ENCODE measurements around the gene MBD5. TPM values are rescaled to one million over a fixed set of nuclear protein-coding genes. Genes with fewer than 3 reads are reported as not detected.

MBD5 gene
- total and polyA plus RNA-seq, 4 experiments from 2014 or later, result 3.1 to 64.5 (median 33.9) TPM

DNA sequence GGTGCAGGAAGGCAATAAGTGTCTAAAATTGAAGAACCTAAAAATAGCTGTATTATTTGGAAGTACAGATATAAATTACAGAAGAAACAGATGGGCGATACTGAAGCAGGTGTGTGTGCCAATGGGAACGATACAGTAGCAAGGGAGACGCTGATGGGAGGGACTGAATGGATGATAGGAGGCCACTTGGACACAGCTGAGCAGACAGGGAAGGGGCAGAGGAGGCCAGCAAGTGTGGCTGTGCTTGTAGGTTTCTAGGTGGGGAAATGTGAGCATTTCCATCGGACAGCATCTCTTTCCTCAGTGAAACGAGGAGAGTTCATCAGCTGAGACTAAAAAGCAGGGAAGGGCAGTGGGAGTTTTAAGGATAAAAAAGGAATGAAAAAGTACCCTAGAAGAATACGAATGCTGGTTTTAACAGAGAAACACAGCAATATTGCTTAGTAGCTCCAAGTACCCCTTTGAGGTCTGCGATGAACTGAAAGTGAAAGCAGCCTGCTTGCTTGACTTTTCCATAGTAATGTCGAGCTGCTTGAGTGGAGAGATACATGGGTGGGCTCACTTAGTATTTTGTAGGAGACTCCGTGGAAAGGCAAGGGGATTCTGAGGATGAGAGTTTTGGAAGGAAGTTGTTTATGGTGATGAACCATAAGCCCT, 531.9 kb downstream of the MBD5 start:
- Histone ChIP-seq H3K4me3 (ENCODE audit: low read length in 2 of 2) (peak overlapping the region; percentile 62 to 67), H3K9me3 (ENCODE audit: control insufficient read depth in 1 of 2, low read length in 2 of 2) (no peaks in the 10 kb centered on the region), H3K27ac (ENCODE audit: low read depth, low read length) (peak overlapping the region; percentile 61), H3K4me1 (ENCODE audit: insufficient read depth, low read length) (peaks cover 17% of the 10 kb centered on the region), H3K36me3 (ENCODE audit: insufficient read depth, low read length) (no peaks in the 10 kb centered on the region), H3K27me3 (ENCODE audit: insufficient read depth, low read length) (no peaks in the 10 kb centered on the region)
- CTCF ChIA-PET (ENCODE audit: partially characterized antibody), result interaction anchor here (0.7 to 2.3 kb wide), 12 partner anchors 9 to 615 kb away, joined by 3 to 13 read pairs (median 4); no protein-coding TSS in a partner anchor
- intact Hi-C loops (cut with micrococcal nuclease), result loop anchor here (1.0 to 5.0 kb wide), 4 partner anchors 29 to 532 kb away; partner anchors contain the start of genes EPC2, MBD5 and ORC4
- peak; percentile 43 to 58 (median 54) for DNase-seq
- H3K4me3 Mint-ChIP-seq, result no peak overlapping the region
- POLR2A ChIA-PET (ENCODE audit: partially characterized antibody), result interaction anchor here (0.6 to 5.6 kb wide), 13 partner anchors 13 to 532 kb away, joined by 3 to 53 read pairs (median 6); partner anchors contain the start of genes EPC2, MBD5 and ORC4
- peaks cover 0 to 5% (median 3%) of the 10 kb centered on the region in 4 donors for H3K4me1 Mint-ChIP-seq
- no peaks in the 10 kb centered on the region for H3K9me3 Mint-ChIP-seq
- H3K27ac Mint-ChIP-seq, result no peak overlapping the region
- H3K36me3 Mint-ChIP-seq, result no peaks in the 10 kb centered on the region
- no peaks in the 10 kb centered on the region for H3K27me3 Mint-ChIP-seq

DNA sequence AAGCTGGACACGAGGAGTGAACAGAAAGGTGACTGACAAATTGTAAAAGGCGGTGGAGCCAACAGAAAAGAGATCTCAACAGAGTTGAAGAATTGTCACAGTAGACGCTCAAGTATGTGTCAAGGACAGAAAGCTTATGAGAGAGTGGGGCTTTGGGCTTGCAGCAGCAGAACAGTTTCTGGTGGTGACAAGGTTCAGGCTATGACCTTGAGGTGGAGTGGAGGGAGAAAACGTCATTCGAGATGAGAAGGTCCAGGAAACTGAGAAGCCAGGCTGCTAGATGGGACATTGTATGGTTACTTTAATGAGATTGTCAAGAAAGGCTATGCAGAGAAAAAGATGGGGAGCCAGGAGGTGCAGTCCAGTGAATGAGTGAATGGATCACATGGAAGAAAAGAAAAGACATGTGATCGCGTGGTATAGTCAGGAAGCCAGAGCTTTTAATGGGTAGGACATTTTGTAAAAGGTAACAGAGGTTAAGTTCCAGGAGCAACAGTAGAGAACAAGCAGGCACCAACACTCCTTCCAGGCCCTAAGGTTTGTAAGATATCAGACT, 532.5 kb downstream of the MBD5 start:
- no peaks in the 10 kb centered on the region for H3K27me3 ChIP-seq (ENCODE audit: insufficient read depth, low read length)
- ChIA-PET POLR2A (ENCODE audit: partially characterized antibody) (interaction anchor here (0.6 to 5.6 kb wide), 13 partner anchors 14 to 533 kb away, joined by 3 to 53 read pairs (median 6); partner anchors contain the start of genes EPC2, MBD5 and ORC4), CTCF (ENCODE audit: partially characterized antibody) (interaction anchor here (0.7 to 2.3 kb wide), 12 partner anchors 9 to 615 kb away, joined by 3 to 13 read pairs (median 4); no protein-coding TSS in a partner anchor)
- Mint-ChIP-seq H3K27ac (no peak overlapping the region), H3K4me1 (peaks cover 0 to 5% (median 3%) of the 10 kb centered on the region in 4 donors), H3K9me3 (no peaks in the 10 kb centered on the region), H3K27me3 (no peaks in the 10 kb centered on the region), H3K4me3 (no peak overlapping the region), H3K36me3 (peaks cover 0 to 2% of the 10 kb centered on the region in 2 donors)
- intact Hi-C loops (cut with micrococcal nuclease), result loop anchor here (1.0 to 5.0 kb wide), 4 partner anchors 29 to 533 kb away; partner anchors contain the start of genes EPC2, MBD5 and ORC4
- no peaks in the 10 kb centered on the region for H3K36me3 ChIP-seq (ENCODE audit: insufficient read depth, low read length)
- peaks cover 17% of the 10 kb centered on the region for H3K4me1 ChIP-seq (ENCODE audit: insufficient read depth, low read length)
- H3K27ac ChIP-seq (ENCODE audit: low read depth, low read length), result peak overlapping the region; percentile 61
- H3K4me3 ChIP-seq (ENCODE audit: low read length in 2 of 2), result peak overlapping the region; percentile 62 to 67
- H3K9me3 ChIP-seq (ENCODE audit: control insufficient read depth in 1 of 2, low read length in 2 of 2), result no peaks in the 10 kb centered on the region
- peak in 2 of 5 donors; percentile 16 to 17 for DNase-seq

DNA sequence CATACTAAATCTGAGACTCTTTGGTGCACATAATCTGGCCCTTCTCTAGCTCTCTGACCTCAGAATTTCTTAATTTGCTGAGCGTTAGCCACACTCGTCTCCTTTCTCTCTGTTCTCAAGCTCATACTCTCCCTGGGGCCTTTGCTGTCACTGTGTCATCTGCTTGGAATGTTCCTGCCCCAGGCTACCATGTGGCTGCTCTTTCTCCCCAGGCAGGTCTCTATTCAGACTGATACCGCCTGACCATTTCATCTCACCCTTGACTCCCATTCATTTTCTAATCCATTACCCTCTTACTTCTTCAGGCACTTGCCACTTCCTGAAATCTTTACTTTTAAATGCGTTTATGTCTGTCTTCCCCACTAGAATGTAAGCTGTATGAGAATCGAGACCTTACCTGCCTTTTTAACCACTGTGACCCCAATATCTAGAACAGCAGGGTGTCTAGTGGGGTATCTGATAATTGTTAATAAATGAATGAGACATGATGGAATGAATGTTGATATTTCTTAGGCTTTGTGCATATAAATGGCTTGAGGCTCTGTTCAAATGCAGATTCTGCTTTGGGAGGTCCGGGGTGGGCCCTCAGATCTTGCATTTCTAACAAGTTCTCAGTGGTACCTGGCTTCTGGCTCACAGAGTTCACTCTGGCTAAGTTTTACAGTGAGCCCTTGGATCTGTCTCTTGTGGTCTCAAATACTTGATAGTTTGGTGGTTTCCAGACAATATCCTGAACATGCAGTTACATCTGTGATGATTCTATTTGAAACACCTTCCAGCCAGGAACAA, 533.8 kb downstream of the MBD5 start:
- intact Hi-C loops (cut with micrococcal nuclease), result loop anchor here (5.0 kb wide), 1 partner anchor 47 kb away; no protein-coding TSS in a partner anchor
- Histone ChIP-seq H3K27ac (ENCODE audit: low read depth, low read length) (no peak overlapping the region), H3K9me3 (ENCODE audit: control insufficient read depth in 1 of 2, low read length in 2 of 2) (no peaks in the 10 kb centered on the region), H3K4me1 (ENCODE audit: insufficient read depth, low read length) (peaks cover 17% of the 10 kb centered on the region), H3K27me3 (ENCODE audit: insufficient read depth, low read length) (no peaks in the 10 kb centered on the region), H3K4me3 (ENCODE audit: low read length in 2 of 2) (no peak overlapping the region), H3K36me3 (ENCODE audit: insufficient read depth, low read length) (no peaks in the 10 kb centered on the region)
- no peaks in the 10 kb centered on the region for H3K27me3 Mint-ChIP-seq
- DNase-seq, result no peak
- peaks cover 0 to 5% (median 3%) of the 10 kb centered on the region in 4 donors for H3K4me1 Mint-ChIP-seq
- CTCF ChIA-PET (ENCODE audit: partially characterized antibody), result interaction anchor here (0.8 to 2.3 kb wide), 3 partner anchors 30 to 34 kb away, joined by 3 to 11 read pairs (median 4); no protein-coding TSS in a partner anchor
- H3K4me3 Mint-ChIP-seq, result no peak overlapping the region
- H3K27ac Mint-ChIP-seq, result no peak overlapping the region
- no peaks in the 10 kb centered on the region for H3K9me3 Mint-ChIP-seq
- POLR2A ChIA-PET (ENCODE audit: partially characterized antibody), result interaction anchor here (1.2 to 5.6 kb wide), 6 partner anchors 13 to 91 kb away, joined by 4 to 53 read pairs (median 40); partner anchors contain the start of gene EPC2
- H3K36me3 Mint-ChIP-seq, result peaks cover 0 to 6% of the 10 kb centered on the region in 2 donors

DNA sequence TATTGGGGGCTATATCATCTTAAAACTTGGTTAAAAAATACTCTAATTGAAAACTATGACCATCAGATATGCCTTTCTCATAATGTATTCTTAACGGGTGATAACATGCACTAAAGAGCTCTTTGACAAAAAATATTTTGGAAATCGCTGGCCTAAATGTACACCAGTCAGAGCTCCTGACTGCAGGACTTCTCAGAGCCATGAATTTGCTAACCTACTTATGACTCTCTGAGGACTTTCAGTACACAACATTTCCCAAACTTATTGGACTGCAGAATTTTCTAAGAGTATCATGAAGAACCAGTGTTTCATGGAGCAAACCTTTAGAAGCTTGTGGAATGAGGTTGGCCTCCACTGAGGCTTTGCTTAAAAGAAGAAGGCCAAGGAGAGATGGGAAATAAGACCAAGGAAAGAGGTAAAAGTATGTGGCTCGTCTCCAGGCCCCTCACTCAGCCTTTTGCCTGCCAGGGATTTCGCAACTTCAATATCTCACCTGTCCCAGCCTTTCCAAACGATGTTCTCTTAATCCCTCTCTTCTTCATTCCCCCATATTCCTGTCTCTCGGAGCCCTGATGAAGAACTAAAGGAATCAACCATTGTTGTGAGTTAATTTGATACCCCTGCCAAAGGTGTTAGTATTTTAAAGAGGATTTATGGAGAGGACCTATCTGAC, 534.9 kb downstream of the MBD5 start:
- DNase-seq, result no peak
- H3K36me3 Mint-ChIP-seq, result peaks cover 0 to 6% of the 10 kb centered on the region in 2 donors
- H3K4me3 Mint-ChIP-seq, result peak overlapping the region in 2 of 8 donors; percentile 15 to 17
- Histone ChIP-seq H3K36me3 (ENCODE audit: insufficient read depth, low read length) (no peaks in the 10 kb centered on the region), H3K27me3 (ENCODE audit: insufficient read depth, low read length) (no peaks in the 10 kb centered on the region), H3K9me3 (ENCODE audit: control insufficient read depth in 1 of 2, low read length in 2 of 2) (no peaks in the 10 kb centered on the region), H3K4me1 (ENCODE audit: insufficient read depth, low read length) (peaks cover 17% of the 10 kb centered on the region), H3K27ac (ENCODE audit: low read depth, low read length) (no peak overlapping the region), H3K4me3 (ENCODE audit: low read length in 2 of 2) (no peak overlapping the region)
- H3K27ac Mint-ChIP-seq, result peak overlapping the region in 3 of 7 donors; percentile 1 to 17 (median 2)
- POLR2A ChIA-PET (ENCODE audit: partially characterized antibody), result interaction anchor here (4.9 to 5.6 kb wide), 3 partner anchors 28 to 89 kb away, joined by 41 to 53 read pairs (median 50); partner anchors contain the start of gene EPC2
- intact Hi-C loops (cut with micrococcal nuclease), result no loop called here
- H3K9me3 Mint-ChIP-seq, result no peaks in the 10 kb centered on the region
- H3K4me1 Mint-ChIP-seq, result peaks cover 0 to 5% (median 3%) of the 10 kb centered on the region in 4 donors
- CTCF ChIA-PET (ENCODE audit: partially characterized antibody), result no interaction called here
- H3K27me3 Mint-ChIP-seq, result no peaks in the 10 kb centered on the region

DNA sequence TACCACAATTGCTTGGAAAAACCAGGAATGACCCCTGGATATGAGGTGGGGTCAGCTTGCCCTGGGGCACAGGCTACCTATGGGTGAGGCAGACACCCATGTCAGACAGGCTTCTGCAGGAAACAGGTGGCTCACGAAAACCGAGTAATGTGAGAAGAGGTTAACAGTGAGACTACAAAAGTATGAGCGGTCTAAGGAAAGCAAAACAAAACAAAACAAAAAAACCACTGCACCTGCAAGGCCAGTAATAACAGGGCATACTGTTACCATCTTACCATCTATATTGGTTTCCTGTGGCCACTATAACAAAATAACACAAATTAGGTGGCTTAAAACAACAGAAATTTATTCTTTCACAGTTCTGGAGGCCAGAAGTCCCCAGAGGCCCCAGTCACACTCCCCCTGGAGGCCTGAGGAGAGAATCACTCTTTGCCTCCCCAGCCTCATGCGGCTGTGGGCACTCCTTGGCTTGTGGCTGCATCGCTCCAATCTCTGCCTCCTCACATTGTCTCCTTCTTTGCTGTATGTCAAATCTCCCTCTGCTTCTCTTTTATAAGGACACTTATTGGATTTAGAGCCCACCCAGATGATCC, 537.0 kb downstream of the MBD5 start:
- ChIA-PET CTCF (ENCODE audit: partially characterized antibody) (no interaction called here), POLR2A (ENCODE audit: partially characterized antibody) (no interaction called here)
- DNase-seq, result no peak
- Histone ChIP-seq H3K27ac (ENCODE audit: low read depth, low read length) (no peak overlapping the region), H3K4me1 (ENCODE audit: insufficient read depth, low read length) (peaks cover 10% of the 10 kb centered on the region), H3K9me3 (ENCODE audit: control insufficient read depth in 1 of 2, low read length in 2 of 2) (no peaks in the 10 kb centered on the region), H3K36me3 (ENCODE audit: insufficient read depth, low read length) (no peaks in the 10 kb centered on the region), H3K4me3 (ENCODE audit: low read length in 2 of 2) (no peak overlapping the region), H3K27me3 (ENCODE audit: insufficient read depth, low read length) (no peaks in the 10 kb centered on the region)
- no peak overlapping the region for H3K27ac Mint-ChIP-seq
- peaks cover 0 to 6% of the 10 kb centered on the region in 2 donors for H3K36me3 Mint-ChIP-seq
- H3K4me3 Mint-ChIP-seq, result no peak overlapping the region
- H3K9me3 Mint-ChIP-seq, result no peaks in the 10 kb centered on the region
- intact Hi-C loops (cut with micrococcal nuclease), result no loop called here
- peaks cover 0 to 1% (median 0%) of the 10 kb centered on the region in 4 donors for H3K4me1 Mint-ChIP-seq
- no peaks in the 10 kb centered on the region for H3K27me3 Mint-ChIP-seq

DNA sequence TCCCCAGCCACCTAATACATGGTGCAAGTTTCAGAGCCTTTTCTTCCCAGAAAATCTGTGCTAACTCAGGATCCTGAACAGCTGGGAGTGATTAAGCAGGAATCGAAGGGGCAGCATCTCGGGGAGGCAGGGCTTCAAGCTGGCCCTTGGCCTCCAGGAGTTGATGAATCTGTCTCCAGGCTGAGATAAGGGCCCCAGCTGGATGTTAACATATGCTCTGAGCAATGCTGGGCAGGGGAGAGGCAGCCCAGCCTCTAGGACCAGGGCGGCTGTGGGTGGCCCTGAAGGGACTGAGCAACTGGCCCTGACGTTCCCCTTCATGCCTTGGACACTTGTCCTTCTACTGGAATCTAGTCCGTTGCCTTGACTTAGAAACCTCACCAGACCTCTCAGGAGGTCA, 539.6 kb downstream of the MBD5 start:
- Mint-ChIP-seq H3K9me3 (no peaks in the 10 kb centered on the region), H3K4me1 (peaks cover 0 to 1% (median 0%) of the 10 kb centered on the region in 4 donors), H3K27me3 (no peaks in the 10 kb centered on the region), H3K36me3 (peaks cover 0 to 6% of the 10 kb centered on the region in 2 donors), H3K27ac (no peak overlapping the region), H3K4me3 (no peak overlapping the region)
- CTCF ChIA-PET (ENCODE audit: partially characterized antibody), result interaction anchor here (1.1 to 1.9 kb wide), 2 partner anchors 15 to 51 kb away, joined by 3 to 7 read pairs; no protein-coding TSS in a partner anchor
- H3K4me1 ChIP-seq (ENCODE audit: insufficient read depth, low read length), result no peaks in the 10 kb centered on the region
- no peaks in the 10 kb centered on the region for H3K27me3 ChIP-seq (ENCODE audit: insufficient read depth, low read length)
- POLR2A ChIA-PET (ENCODE audit: partially characterized antibody), result interaction anchor here (0.5 kb wide), 1 partner anchor 226 kb away, joined by 3 read pairs; no protein-coding TSS in a partner anchor
- no peak overlapping the region for H3K27ac ChIP-seq (ENCODE audit: low read depth, low read length)
- no peak overlapping the region for H3K4me3 ChIP-seq (ENCODE audit: low read length in 2 of 2)
- intact Hi-C loops (cut with micrococcal nuclease), result no loop called here
- H3K36me3 ChIP-seq (ENCODE audit: insufficient read depth, low read length), result no peaks in the 10 kb centered on the region
- H3K9me3 ChIP-seq (ENCODE audit: control insufficient read depth in 1 of 2, low read length in 2 of 2), result no peaks in the 10 kb centered on the region
- no peak for DNase-seq
